Caco-2 (cell line): ENCODE data around the gene TMC5. TPM values are rescaled to one million over a fixed set of nuclear protein-coding genes. Genes with fewer than 3 reads are reported as not detected.
A peak's percentile ranks its signal among the peaks of the same experiment; 100 is the strongest.
"Not testable (repeated sequence)": the region's sequence is repeated elsewhere in the genome, so short reads cannot be mapped to it uniquely, and the experiment has no call there.

Source experiments
- Bru-seq: library from RNA; stranded (reverse); fragments of 400-500 nt; gene quantifications from one replicate; lab custom pipeline; 2021; lab: Mats Ljungman, UMichigan
- BruChase-seq, 2 experiments: library from RNA; stranded (reverse); fragments of 400-500 nt; gene quantifications; one replicate each; lab custom pipeline; 2021; lab: Mats Ljungman, UMichigan
- BruUV-seq: library from RNA; stranded (reverse); fragments of 400-500 nt; replicated peaks from 2 replicates; lab custom pipeline; 2021; lab: Mats Ljungman, UMichigan
- CTCF ChIA-PET: fragments of 300-600 bp; sonication (Branson Sonifier 250); formaldehyde crosslinking; loops from one replicate; lab custom pipeline; 2022; ENCODE audit warnings: antibody characterized with exemption; lab: Charles Lee
- POLR2A ChIA-PET: fragments of 300-600 bp; sonication (Branson Sonifier 250); formaldehyde crosslinking; loops from one replicate; lab custom pipeline; 2022; ENCODE audit warnings: antibody characterized with exemption; lab: Charles Lee
- DNase-seq, 2 experiments: peaks; one replicate each; pipeline versions ENCODE4 v3.0.0 to v3.0.0-alpha.2; 2020 to 2022
- H3K27me3 ChIP-seq: replicated peaks from 2 replicates; pipeline ENCODE4 v1.6.0; 2011; ENCODE audit warnings: low read length; ENCODE audit not compliant: control insufficient read depth, insufficient read depth
- H3K36me3 ChIP-seq: 2 replicates; pipeline ENCODE4 v1.5.1; 2011; ENCODE audit warnings: low read length; ENCODE audit not compliant: control insufficient read depth, insufficient read depth
- H3K4me1 ChIP-seq: fragments of 250-450 bp; sonication (Bioruptor Pico); 2 replicates; pipeline ENCODE4 v1.5.1; 2020; ENCODE audit warnings: mild to moderate bottlenecking
- H3K4me3 ChIP-seq: 2 replicates; pipeline ENCODE4 v1.5.1; 2011; ENCODE audit warnings: low read depth, mild to moderate bottlenecking, control low read depth, low read length
- H3K9me3 ChIP-seq: fragments of 250-450 bp; sonication (Bioruptor Pico); 2 replicates; pipeline ENCODE4 v1.5.1; 2020; ENCODE audit warnings: mild to moderate bottlenecking, moderate library complexity
- H3K27ac Mint-ChIP-seq: one replicate; pipeline ENCODE4 v1.8.0; 2022; ENCODE audit warnings: mixed read lengths; ENCODE audit not compliant: unreplicated experiment
- H3K27me3 Mint-ChIP-seq: one replicate; pipeline ENCODE4 v1.8.0; 2022; ENCODE audit warnings: mixed read lengths; ENCODE audit not compliant: insufficient read depth, unreplicated experiment
- H3K36me3 Mint-ChIP-seq: one replicate; pipeline ENCODE4 v1.8.0; 2022; ENCODE audit warnings: mild to moderate bottlenecking, mixed read lengths; ENCODE audit not compliant: insufficient read depth, unreplicated experiment
- H3K4me1 Mint-ChIP-seq: one replicate; pipeline ENCODE4 v1.8.0; 2022; ENCODE audit warnings: low read depth, mixed read lengths; ENCODE audit not compliant: unreplicated experiment
- H3K4me3 Mint-ChIP-seq: one replicate; pipeline ENCODE4 v1.8.0; 2022; ENCODE audit warnings: mild to moderate bottlenecking, moderate library complexity, mixed read lengths; ENCODE audit not compliant: unreplicated experiment
- H3K9me3 Mint-ChIP-seq: one replicate; pipeline ENCODE4 v1.8.0; 2022; ENCODE audit warnings: mixed read lengths; ENCODE audit not compliant: unreplicated experiment
- CTCF ChIP-seq, 2 experiments: fragments of 200-600 bp in 1 of 2; IDR thresholded peaks; 1 replicate in 1 of 2; 2 replicates in 1 of 2; pipeline versions ENCODE4 v1.5.1 to v1.8.0; 2011 to 2022; ENCODE audit warnings: antibody characterized with exemption in 1 of 2, control low read depth in 1 of 2, inconsistent platforms in 1 of 2, low read depth in 1 of 2, low read length in 1 of 2, mild to moderate bottlenecking in 1 of 2, moderate library complexity in 1 of 2; ENCODE audit not compliant: insufficient read depth in 1 of 2, severe bottlenecking in 1 of 2, unreplicated experiment in 1 of 2
- intact Hi-C: fragments of 100-400 bp; cut with micrococcal nuclease; formaldehyde crosslinking; loops from one replicate; pipeline ENCODE4 v1.10.0; 2022; ENCODE audit not compliant: unreplicated experiment
- long read RNA-seq: library from polyadenylated mRNA; stranded (forward); transcript quantifications from one replicate; pipeline ENCODE4 v2.0.0, GENCODE V29; 2022
- total RNA-seq: library from RNA; stranded (reverse); gene quantifications from 2 replicates; pipeline ENCODE4 v1.2.3, GENCODE V29; 2022

Gene TMC5
- total RNA-seq (1.5 and 2.3 TPM in 2 replicates), Bru-seq, nascent RNA (percentile 26 among the genes with signal in this experiment), BruChase-seq, experiment 1, labeled RNA remaining after a 2-hour chase (percentile 21 among the genes with signal in this experiment), BruChase-seq, experiment 2, labeled RNA remaining after a 6-hour chase (percentile 22 among the genes with signal in this experiment)
- long read RNA-seq, partial matches to known transcripts: 0 of 1 reads
- long read RNA-seq, other reads (novel, unspliced or antisense): 1 of 1 reads

- H3K4me1 Mint-ChIP-seq: no peaks in the 10 kb centered on the region
- Histone ChIP-seq H3K27me3 (no peaks in the 10 kb centered on the region), H3K4me1 (no peaks in the 10 kb centered on the region), H3K4me3 (no peak within 1 kb of the TSS), H3K9me3 (no peaks in the 10 kb centered on the region), H3K36me3 (no peaks in the 10 kb centered on the region)
- BruUV-seq: no TSS peak
- DNase-seq: no peak
- intact Hi-C loops: no loop called here
- H3K36me3 Mint-ChIP-seq: no peaks in the 10 kb centered on the region
- no peak for TF ChIP-seq CTCF (IDR thresholded peaks at IDR 0.05; ENCODE audit: insufficient read depth in 1 of 2, low read depth in 1 of 2, low read length in 1 of 2, severe bottlenecking in 1 of 2, unreplicated experiment in 1 of 2)
- CTCF ChIA-PET: no interaction called here
- peaks cover 10% of the 10 kb centered on the region for H3K9me3 Mint-ChIP-seq
- no peaks in the 10 kb centered on the region for H3K27me3 Mint-ChIP-seq
- no peak within 1 kb of the TSS for H3K27ac Mint-ChIP-seq
- no peak within 1 kb of the TSS for H3K4me3 Mint-ChIP-seq
- POLR2A ChIA-PET: no interaction called here
These were observed at the start of gene TMC5 for GRCh38 chr16:19417640-19418039. TSS of gene TMC5 (plus strand) at chr16:19417883. CDS start at chr16:19440039, 22,156 bp downstream.

GRCh38 chr16:19372541-19372940 lies 45.1 kb upstream of the TMC5 start:
- H3K27me3 ChIP-seq, H3K36me3 ChIP-seq, H3K4me1 Mint-ChIP-seq, H3K4me3 ChIP-seq, H3K9me3 Mint-ChIP-seq, H3K4me1 ChIP-seq, H3K4me3 Mint-ChIP-seq, H3K27ac Mint-ChIP-seq, BruUV-seq, H3K27me3 Mint-ChIP-seq, CTCF ChIA-PET, H3K9me3 ChIP-seq, H3K36me3 Mint-ChIP-seq, POLR2A ChIA-PET, DNase-seq, intact Hi-C loops: not testable (repeated sequence)

- no peaks in the 10 kb centered on the region for H3K36me3 ChIP-seq
- no peak overlapping the region for H3K4me3 ChIP-seq
- ChIA-PET CTCF (no interaction called here), POLR2A (no interaction called here)
- no peak for TF ChIP-seq CTCF (IDR thresholded peaks at IDR 0.05; ENCODE audit: insufficient read depth in 1 of 2, low read depth in 1 of 2, low read length in 1 of 2, severe bottlenecking in 1 of 2, unreplicated experiment in 1 of 2)
- no peaks in the 10 kb centered on the region for H3K27me3 ChIP-seq
- H3K36me3 Mint-ChIP-seq: no peaks in the 10 kb centered on the region
- H3K27me3 Mint-ChIP-seq: no peaks in the 10 kb centered on the region
- H3K9me3 ChIP-seq: no peaks in the 10 kb centered on the region
- intact Hi-C loops: no loop called here
- H3K4me1 ChIP-seq: no peaks in the 10 kb centered on the region
- H3K4me1 Mint-ChIP-seq: no peaks in the 10 kb centered on the region
- no peak overlapping the region for H3K27ac Mint-ChIP-seq
- H3K9me3 Mint-ChIP-seq: no peaks in the 10 kb centered on the region
- no peak overlapping the region for H3K4me3 Mint-ChIP-seq
- no peak for DNase-seq
- no TSS peak for BruUV-seq
These were observed 43.3 kb upstream of the TMC5 start for GRCh38 chr16:19374402-19374801.
